BE2C (cell line): Measurements from ENCODE around the gene CCL11.

Experiments used
- DNase-seq: peaks from one replicate; pipeline ENCODE4 v3.0.0-alpha.2; 2020
- H3K27me3 ChIP-seq: fragments of 250-450 bp; sonication (Bioruptor Pico); 2 replicates; pipeline ENCODE4 v1.5.1; 2020; ENCODE audit warnings: mild to moderate bottlenecking
- H3K36me3 ChIP-seq: fragments of 250-450 bp; sonication (Bioruptor Pico); 2 replicates; pipeline ENCODE4 v1.5.1; 2020; ENCODE audit warnings: mild to moderate bottlenecking
- H3K4me1 ChIP-seq: fragments of 250-450 bp; sonication (Bioruptor Pico); 2 replicates; pipeline ENCODE4 v1.5.1; 2020
- H3K4me3 ChIP-seq: 2 replicates; pipeline ENCODE4 v1.5.1; 2011; ENCODE audit warnings: low read depth, low read length
- H3K9me3 ChIP-seq: fragments of 250-450 bp; sonication (Bioruptor Pico); 2 replicates; pipeline ENCODE4 v1.5.1; 2020
- CTCF ChIP-seq: IDR thresholded peaks from 2 replicates; pipeline ENCODE4 v1.5.1; 2012; ENCODE audit warnings: mild to moderate bottlenecking, low read depth, low read length

The CCL11 gene

GRCh38 chr17:34243364-34244320 is 41.9 kb upstream of the CCL11 start:
- H3K4me1 ChIP-seq = no peaks in the 10 kb centered on the region
- H3K27me3 ChIP-seq = peaks cover 20% of the 10 kb centered on the region
- H3K36me3 ChIP-seq = no peaks in the 10 kb centered on the region
- no peaks in the 10 kb centered on the region for H3K9me3 ChIP-seq
- no peak for DNase-seq
- TF ChIP-seq CTCF = no peak
- H3K4me3 ChIP-seq = no peak overlapping the region

- no peak overlapping the region for H3K4me3 ChIP-seq
- H3K27me3 ChIP-seq = peaks cover 14% of the 10 kb centered on the region
- TF ChIP-seq CTCF = no peak
- no peak for DNase-seq
- no peaks in the 10 kb centered on the region for H3K36me3 ChIP-seq
- H3K4me1 ChIP-seq = no peaks in the 10 kb centered on the region
- no peaks in the 10 kb centered on the region for H3K9me3 ChIP-seq
Observed at GRCh38 chr17:34245351-34245905, 40.1 kb upstream of the CCL11 start.

- Histone ChIP-seq H3K4me1 (no peaks in the 10 kb centered on the region), H3K36me3 (no peaks in the 10 kb centered on the region), H3K27me3 (peaks cover 13% of the 10 kb centered on the region), H3K4me3 (no peak overlapping the region), H3K9me3 (no peaks in the 10 kb centered on the region)
- DNase-seq = no peak
- TF ChIP-seq CTCF = no peak
Observed at GRCh38 chr17:34246446-34246845, 39.1 kb upstream of the CCL11 start.

GRCh38 chr17:34246881-34247280 is 38.7 kb upstream of the CCL11 start:
- Histone ChIP-seq H3K4me3 (no peak overlapping the region), H3K27me3 (peaks cover 13% of the 10 kb centered on the region), H3K36me3 (no peaks in the 10 kb centered on the region), H3K9me3 (no peaks in the 10 kb centered on the region), H3K4me1 (no peaks in the 10 kb centered on the region)
- no peak for TF ChIP-seq CTCF
- DNase-seq = no peak

- Histone ChIP-seq H3K36me3 (no peaks in the 10 kb centered on the region), H3K4me3 (no peak overlapping the region), H3K9me3 (no peaks in the 10 kb centered on the region), H3K4me1 (no peaks in the 10 kb centered on the region), H3K27me3 (peaks cover 18% of the 10 kb centered on the region)
- DNase-seq = no peak
- no peak for TF ChIP-seq CTCF
Observed at GRCh38 chr17:34248511-34249024, 37.0 kb upstream of the CCL11 start.

- no peaks in the 10 kb centered on the region for H3K4me1 ChIP-seq
- no peaks in the 10 kb centered on the region for H3K9me3 ChIP-seq
- no peaks in the 10 kb centered on the region for H3K36me3 ChIP-seq
- no peak for DNase-seq
- peaks cover 21% of the 10 kb centered on the region for H3K27me3 ChIP-seq
- no peak for TF ChIP-seq CTCF
- H3K4me3 ChIP-seq = no peak overlapping the region
Observed at GRCh38 chr17:34249061-34249460, 36.5 kb upstream of the CCL11 start.
